Bronchial epithelial cell (primary cell): Measurements from ENCODE around the gene PBX1. TPM values are rescaled to one million over a fixed set of nuclear protein-coding genes. Genes with fewer than 3 reads are reported as not detected.

Experiments used
- DNase-seq: peaks from one replicate; pipeline ENCODE4 v3.0.0-alpha.2; 2010; ENCODE audit warnings: low read depth
- FAIRE-seq: peaks from 2 replicates; lab custom pipeline; 2011; peaks lifted over from hg19 to GRCh38; lab: Jason Lieb, UNC
- H3K27me3 ChIP-seq: 2 replicates; pipeline ENCODE4 v1.5.1; 2011; ENCODE audit warnings: low read length; ENCODE audit not compliant: control insufficient read depth, insufficient read depth
- H3K36me3 ChIP-seq: 2 replicates; pipeline ENCODE4 v1.5.1; 2011; ENCODE audit warnings: low read length; ENCODE audit not compliant: control insufficient read depth, insufficient read depth
- H3K4me3 ChIP-seq: 2 replicates; pipeline ENCODE4 v1.5.1; 2011; ENCODE audit warnings: mild to moderate bottlenecking, low read depth, low read length, control low read depth
- total RNA-seq: library from RNA; depleted of rRNA; stranded (reverse); fragments of >200 nt; gene quantifications from 2 replicates; pipeline ENCODE4 v1.2.1, GENCODE V29; 2014
- TF ChIP-seq, protein P1 (sequence below): IDR thresholded peaks from 2 replicates; pipeline ENCODE4 v1.5.1; 2011; ENCODE audit warnings: mild to moderate bottlenecking, moderate library complexity, low read length, control low read depth, inconsistent platforms; ENCODE audit not compliant: insufficient read depth, severe bottlenecking

The PBX1 gene
- total RNA-seq, 1 donor from 2014 or later: 3.2 TPM

DNA sequence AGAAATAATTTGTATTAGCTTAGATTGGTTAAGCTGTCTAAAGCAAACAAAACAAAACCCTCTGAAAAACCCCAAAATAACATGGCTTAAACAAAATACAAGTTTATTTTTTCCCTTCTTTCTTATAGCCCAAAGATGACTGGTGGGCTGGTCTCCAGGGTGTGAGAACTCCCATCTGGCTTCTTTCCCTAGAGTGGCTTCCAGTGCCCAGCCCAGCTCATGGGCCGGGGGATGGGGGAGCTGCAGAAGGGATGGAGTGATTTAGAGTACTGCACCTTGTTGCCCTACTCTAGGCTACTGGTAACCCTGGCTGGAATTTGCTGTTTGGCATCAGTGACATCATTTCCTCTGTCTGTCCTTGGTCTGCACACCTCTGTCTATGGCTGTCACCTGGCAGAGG is 223.0 kb downstream of the PBX1 start:
- TF ChIP-seq, protein P1, sequence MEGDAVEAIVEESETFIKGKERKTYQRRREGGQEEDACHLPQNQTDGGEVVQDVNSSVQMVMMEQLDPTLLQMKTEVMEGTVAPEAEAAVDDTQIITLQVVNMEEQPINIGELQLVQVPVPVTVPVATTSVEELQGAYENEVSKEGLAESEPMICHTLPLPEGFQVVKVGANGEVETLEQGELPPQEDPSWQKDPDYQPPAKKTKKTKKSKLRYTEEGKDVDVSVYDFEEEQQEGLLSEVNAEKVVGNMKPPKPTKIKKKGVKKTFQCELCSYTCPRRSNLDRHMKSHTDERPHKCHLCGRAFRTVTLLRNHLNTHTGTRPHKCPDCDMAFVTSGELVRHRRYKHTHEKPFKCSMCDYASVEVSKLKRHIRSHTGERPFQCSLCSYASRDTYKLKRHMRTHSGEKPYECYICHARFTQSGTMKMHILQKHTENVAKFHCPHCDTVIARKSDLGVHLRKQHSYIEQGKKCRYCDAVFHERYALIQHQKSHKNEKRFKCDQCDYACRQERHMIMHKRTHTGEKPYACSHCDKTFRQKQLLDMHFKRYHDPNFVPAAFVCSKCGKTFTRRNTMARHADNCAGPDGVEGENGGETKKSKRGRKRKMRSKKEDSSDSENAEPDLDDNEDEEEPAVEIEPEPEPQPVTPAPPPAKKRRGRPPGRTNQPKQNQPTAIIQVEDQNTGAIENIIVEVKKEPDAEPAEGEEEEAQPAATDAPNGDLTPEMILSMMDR: no peak
- DNase-seq: no peak
- no peak for FAIRE-seq
- Histone ChIP-seq H3K4me3 (no peak overlapping the region), H3K36me3 (no peaks in the 10 kb centered on the region), H3K27me3 (no peaks in the 10 kb centered on the region)

DNA sequence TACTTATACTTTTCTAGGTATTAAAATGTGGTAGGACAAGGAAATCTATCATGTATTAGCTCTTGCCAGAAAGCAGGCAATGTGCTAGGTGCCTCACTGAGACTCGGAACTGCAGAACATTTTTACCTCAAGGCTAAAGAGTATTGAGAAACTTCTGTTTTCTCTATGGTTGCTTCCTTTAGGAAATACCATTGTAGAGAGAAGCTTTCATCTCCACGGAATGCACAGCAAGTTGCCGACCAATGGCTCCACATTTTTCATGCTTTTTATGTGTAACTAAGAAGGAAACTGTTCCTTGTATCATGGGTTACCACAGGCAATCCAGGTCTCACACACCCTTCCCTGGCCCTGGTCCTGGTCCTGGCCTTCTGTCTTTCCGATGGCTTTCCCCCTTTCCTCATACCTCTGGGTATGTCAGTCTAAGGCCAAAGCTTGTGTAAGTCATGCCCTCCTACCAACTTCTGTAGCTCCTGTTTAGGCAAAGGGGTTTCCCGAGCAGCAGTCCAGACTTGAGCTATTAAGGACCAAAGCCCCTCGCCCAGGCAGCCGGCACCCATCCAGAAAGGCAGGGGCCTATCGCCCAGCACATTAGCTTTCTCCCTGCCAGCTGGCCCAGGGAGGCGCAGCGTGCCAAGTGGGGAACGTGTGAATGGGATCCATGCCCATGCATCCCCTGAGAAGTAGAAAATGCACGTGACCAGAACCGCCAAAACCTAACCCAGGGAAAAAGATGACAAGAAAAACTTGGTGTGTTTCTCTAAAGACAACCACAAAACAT is 225.0 kb downstream of the PBX1 start:
- Histone ChIP-seq H3K27me3 (no peaks in the 10 kb centered on the region), H3K4me3 (no peak overlapping the region), H3K36me3 (no peaks in the 10 kb centered on the region)
- DNase-seq: no peak
- TF ChIP-seq, protein P1: no peak
- FAIRE-seq: no peak

DNA sequence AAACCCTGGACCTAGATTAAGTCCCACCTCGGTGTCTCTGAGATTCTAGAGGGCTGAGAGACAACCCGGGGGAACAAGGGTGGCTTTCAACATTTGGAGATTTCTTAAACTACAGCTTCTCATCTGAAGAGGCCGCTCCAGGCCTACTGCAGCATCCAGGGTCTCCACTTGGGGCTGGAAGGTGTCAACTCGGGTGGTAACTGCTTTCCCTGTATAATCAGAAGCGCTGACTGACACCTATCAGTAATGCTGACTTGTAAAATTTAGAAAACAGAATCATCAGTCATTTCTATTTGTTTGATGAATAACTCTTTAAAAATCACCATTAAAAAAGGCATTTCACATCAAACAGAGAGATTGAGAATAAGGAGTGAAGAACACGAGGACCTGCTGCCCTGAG is 226.0 kb downstream of the PBX1 start:
- no peaks in the 10 kb centered on the region for H3K36me3 ChIP-seq
- TF ChIP-seq, protein P1: no peak
- DNase-seq: no peak
- H3K4me3 ChIP-seq: no peak overlapping the region
- FAIRE-seq: no peak
- no peaks in the 10 kb centered on the region for H3K27me3 ChIP-seq

DNA sequence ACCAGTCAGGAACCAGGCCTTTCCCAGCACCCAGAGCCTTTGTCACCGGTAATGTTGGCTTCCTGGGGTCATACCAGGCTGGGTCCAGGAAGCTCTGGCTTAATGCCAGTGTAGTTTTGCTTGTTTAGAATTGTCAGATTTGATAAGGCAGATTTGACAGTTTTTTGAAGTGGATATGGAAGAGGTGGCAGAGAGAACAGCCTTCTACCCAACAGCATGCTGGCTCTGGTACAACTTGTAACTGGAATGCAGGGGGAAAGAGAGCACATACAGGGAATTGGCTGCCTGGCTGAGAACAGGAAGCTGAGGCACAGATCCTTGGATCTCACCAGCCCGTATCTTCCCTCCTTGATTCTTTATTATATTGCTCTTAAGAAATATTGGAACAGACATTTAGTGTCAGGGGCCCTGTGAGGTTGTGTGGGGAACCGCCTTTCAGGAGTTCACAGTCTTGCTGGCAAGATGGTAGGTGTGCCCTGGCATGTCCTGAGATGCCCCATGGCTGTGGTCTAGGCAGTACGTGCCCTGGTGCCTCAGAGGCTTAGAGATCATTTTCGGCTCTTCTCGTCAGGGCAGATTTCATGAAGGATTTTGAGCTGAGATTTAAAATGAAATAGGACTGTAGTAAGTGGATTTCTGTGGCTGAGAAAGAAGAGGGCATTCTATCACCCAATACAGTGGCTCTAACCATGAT is 227.0 kb downstream of the PBX1 start:
- DNase-seq (peak; percentile 61), FAIRE-seq (no peak)
- no peak overlapping the region for H3K4me3 ChIP-seq
- no peaks in the 10 kb centered on the region for H3K27me3 ChIP-seq
- no peaks in the 10 kb centered on the region for H3K36me3 ChIP-seq
- TF ChIP-seq, protein P1: no peak

DNA sequence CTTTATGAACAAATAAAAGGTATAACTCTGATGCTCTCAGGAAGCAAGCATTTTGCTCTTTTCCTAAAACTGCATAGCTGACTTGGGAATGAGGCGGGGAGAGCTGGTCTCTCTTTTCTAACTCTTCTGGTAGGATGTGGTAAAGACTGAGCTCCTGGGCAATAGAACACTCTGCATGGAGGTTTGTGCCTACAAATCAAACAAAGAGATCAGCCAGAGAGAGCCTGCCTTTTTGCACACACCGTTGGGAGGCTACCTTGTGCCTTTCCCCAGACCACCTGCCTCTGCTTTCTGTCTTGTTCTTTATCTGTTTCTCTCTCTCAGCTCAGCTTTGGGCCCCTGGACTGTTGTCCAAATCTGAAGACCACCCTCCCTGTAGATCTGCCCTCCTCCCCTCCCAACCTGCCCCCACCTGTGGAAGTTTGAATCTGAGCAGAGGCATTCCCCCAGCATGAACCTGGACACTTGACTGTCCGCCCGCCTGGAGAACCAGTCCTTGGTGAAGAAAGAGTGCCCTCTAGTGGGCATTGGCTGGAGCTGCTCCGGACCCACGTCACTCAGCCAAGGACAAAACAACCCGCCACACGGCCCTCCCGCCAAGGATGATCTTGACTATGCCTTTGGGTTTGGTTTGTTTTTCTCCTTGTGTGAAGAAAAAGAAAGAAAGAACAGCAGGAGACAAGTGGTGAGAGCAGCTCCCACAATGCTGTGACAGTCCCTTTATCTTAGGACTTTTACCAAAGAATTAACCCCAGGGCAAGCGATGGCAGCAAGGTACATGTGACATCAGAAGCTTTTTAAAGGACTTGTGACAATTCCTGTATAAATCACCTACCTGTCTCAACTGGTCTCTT is 228.2 kb downstream of the PBX1 start:
- FAIRE-seq: no peak
- peak; percentile 74 for DNase-seq
- H3K4me3 ChIP-seq: peak overlapping the region; percentile 0
- TF ChIP-seq, protein P1: peak; percentile 95
- H3K27me3 ChIP-seq: no peaks in the 10 kb centered on the region
- H3K36me3 ChIP-seq: no peaks in the 10 kb centered on the region
